Tibial artery (tissue), 4 donors: Measurements from ENCODE around the gene FAM53B.
A peak's percentile ranks its signal among the peaks of the same experiment; 100 is the strongest.

Experiments
- DNase-seq, 2 donors: peaks; one replicate each; pipeline ENCODE4 v3.0.0-alpha.2; 2019
- H3K27ac ChIP-seq, 2 donors: fragments of 200-600 bp; sonication (generic) in 1 of 2; 1 replicate in 1 of 2; 2 replicates in 1 of 2; pipeline ENCODE4 v1.5.1; 2018 to 2019; ENCODE audit warnings: mild to moderate bottlenecking in 1 of 2
- H3K27me3 ChIP-seq, 2 donors: fragments of 200-600 bp; sonication (generic) in 1 of 2; one replicate each; pipeline versions ENCODE4 v1.5.1 to v1.6.0; 2016 to 2019
- H3K36me3 ChIP-seq, 3 donors: fragments of 200-600 bp; sonication (generic) in 2 of 3; one replicate each; pipeline ENCODE4 v1.5.1; 2016 to 2019; ENCODE audit warnings: mild to moderate bottlenecking in 2 of 3
- H3K4me1 ChIP-seq, 4 donors: fragments of 200-600 bp; sonication (generic) in 2 of 4; 1 replicate in 3 of 4; 2 replicates in 1 of 4; pipeline ENCODE4 v1.5.1; 2016 to 2019
- H3K4me3 ChIP-seq, 2 donors: fragments of 200-600 bp; sonication (generic) in 1 of 2; 1 replicate in 1 of 2; 2 replicates in 1 of 2; pipeline ENCODE4 v1.5.1; 2018 to 2019; ENCODE audit warnings: mild to moderate bottlenecking in 2 of 2
- H3K9me3 ChIP-seq, 3 donors: fragments of 200-600 bp; sonication (generic) in 1 of 3; one replicate each; pipeline ENCODE4 v1.5.1; 2016 to 2019
- intact Hi-C: fragments of 100-400 bp; cut with DNase I; formaldehyde crosslinking; loops from one replicate; pipeline ENCODE4 v1.15.0; 2023; ENCODE audit warnings: low total_unique reads
- TF ChIP-seq, protein P1 (sequence below), 2 experiments: fragments of 200-600 bp in 1 of 2; fragments of 450-650 bp in 1 of 2; IDR thresholded peaks; one replicate each; pipeline ENCODE4 v1.5.1; 2017 to 2019; ENCODE audit warnings: antibody characterized with exemption in 2 of 2, mild to moderate bottlenecking in 1 of 2, moderate library complexity in 1 of 2

The FAM53B gene

DNA sequence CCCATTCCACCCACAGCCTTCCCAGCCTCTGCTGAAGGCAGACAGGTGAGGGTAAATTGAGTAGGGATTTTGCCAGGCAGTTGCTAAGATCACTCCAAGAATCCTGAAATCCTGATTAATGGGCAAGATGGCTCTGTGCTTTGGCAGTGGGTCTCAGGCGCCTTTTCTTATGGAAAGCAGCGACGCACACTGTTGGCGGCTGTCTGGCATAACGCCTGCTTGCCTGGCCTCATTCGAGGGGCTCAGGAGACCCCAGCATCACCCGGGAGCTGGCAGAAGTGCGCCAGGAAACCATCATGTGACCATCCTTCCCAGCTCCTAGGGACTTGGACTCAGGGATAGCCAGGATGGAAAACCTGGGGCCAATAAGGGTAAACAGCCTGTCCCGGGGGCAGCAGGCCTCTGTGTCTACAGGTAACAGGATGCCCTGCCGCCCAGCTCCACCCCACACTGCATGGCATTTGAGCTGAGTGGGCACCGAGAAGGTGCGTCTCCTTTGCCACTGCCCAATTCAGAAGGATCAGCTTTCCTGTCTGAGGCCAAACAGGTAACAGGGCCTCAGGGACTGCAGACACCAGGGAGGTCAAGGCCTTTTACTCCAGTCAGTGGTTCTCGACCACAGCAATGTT, 98.6 kb downstream of the FAM53B start:
- Histone ChIP-seq H3K27me3 (no peaks in the 10 kb centered on the region), H3K4me1 (peaks cover 0 to 56% (median 41%) of the 10 kb centered on the region in 4 donors), H3K27ac (peak overlapping the region in 1 of 2 donors; percentile 8), H3K4me3 (no peak overlapping the region), H3K9me3 (no peaks in the 10 kb centered on the region), H3K36me3 (no peaks in the 10 kb centered on the region)
- TF ChIP-seq, protein P1, sequence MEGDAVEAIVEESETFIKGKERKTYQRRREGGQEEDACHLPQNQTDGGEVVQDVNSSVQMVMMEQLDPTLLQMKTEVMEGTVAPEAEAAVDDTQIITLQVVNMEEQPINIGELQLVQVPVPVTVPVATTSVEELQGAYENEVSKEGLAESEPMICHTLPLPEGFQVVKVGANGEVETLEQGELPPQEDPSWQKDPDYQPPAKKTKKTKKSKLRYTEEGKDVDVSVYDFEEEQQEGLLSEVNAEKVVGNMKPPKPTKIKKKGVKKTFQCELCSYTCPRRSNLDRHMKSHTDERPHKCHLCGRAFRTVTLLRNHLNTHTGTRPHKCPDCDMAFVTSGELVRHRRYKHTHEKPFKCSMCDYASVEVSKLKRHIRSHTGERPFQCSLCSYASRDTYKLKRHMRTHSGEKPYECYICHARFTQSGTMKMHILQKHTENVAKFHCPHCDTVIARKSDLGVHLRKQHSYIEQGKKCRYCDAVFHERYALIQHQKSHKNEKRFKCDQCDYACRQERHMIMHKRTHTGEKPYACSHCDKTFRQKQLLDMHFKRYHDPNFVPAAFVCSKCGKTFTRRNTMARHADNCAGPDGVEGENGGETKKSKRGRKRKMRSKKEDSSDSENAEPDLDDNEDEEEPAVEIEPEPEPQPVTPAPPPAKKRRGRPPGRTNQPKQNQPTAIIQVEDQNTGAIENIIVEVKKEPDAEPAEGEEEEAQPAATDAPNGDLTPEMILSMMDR (IDR thresholded peaks at IDR 0.05): no peak
- intact Hi-C loops: no loop called here
- DNase-seq: no peak

DNA sequence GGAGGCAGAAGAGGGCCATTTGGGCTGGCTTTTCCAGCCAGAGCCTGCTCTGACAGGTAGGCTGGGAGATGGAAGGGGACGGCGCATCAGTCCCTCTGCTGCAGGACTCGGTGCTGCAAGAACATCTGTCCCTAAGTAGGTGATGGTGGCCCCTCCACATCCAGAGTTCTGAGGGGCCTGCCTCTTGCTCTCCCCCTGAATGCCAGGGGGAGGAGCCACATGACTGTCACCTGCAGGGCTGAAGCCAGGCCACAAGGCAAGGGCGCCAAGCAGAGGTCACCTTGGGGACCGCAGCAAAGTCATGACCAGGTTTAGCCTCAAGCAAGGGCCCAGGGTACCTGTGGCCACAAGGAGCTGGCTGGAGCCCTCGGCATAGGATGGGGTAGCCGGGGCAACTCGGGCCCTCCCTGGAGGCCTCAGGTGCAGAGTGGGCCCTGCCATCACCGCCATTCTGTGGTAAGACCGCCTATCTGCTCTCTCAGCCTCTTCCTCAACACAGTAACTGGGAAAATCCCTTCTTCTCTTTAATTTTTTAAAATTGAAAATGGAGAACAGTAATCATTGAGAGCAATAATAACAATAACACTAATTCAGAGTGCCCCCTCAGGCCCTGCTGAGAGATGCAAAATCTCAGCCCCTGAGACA, 99.3 kb downstream of the FAM53B start:
- no peak for DNase-seq
- intact Hi-C loops: no loop called here
- TF ChIP-seq, protein P1 (IDR thresholded peaks at IDR 0.05): no peak
- H3K27ac ChIP-seq: no peak overlapping the region
- no peaks in the 10 kb centered on the region for H3K36me3 ChIP-seq
- peaks cover 0 to 56% (median 44%) of the 10 kb centered on the region in 4 donors for H3K4me1 ChIP-seq
- no peaks in the 10 kb centered on the region for H3K9me3 ChIP-seq
- H3K27me3 ChIP-seq: no peaks in the 10 kb centered on the region
- no peak overlapping the region for H3K4me3 ChIP-seq

DNA sequence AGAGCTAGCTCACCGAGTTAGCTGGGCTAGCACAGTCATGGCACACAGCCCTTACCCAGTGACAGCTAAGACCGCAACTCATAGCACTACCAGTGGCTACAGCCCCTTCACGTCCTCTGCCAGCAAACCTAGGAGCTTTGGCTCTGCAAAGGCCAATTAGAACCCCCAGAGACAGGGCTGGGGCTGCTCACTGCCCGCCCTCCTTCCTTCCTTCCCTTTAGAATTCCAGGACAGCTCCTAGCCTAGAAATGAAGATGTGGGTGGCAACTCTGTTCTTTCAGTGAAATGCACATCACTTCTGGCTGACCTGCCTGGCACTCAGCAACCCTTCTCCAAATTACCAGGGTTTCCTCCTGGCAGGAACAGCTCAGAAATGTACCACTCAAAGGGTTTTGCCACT, 99.9 kb downstream of the FAM53B start:
- no peaks in the 10 kb centered on the region for H3K27me3 ChIP-seq
- H3K27ac ChIP-seq: no peak overlapping the region
- DNase-seq: no peak
- no peaks in the 10 kb centered on the region for H3K9me3 ChIP-seq
- no peaks in the 10 kb centered on the region for H3K36me3 ChIP-seq
- H3K4me3 ChIP-seq: no peak overlapping the region
- peaks cover 0 to 52% (median 42%) of the 10 kb centered on the region in 4 donors for H3K4me1 ChIP-seq
- TF ChIP-seq, protein P1 (IDR thresholded peaks at IDR 0.05): no peak
- intact Hi-C loops: no loop called here

DNA sequence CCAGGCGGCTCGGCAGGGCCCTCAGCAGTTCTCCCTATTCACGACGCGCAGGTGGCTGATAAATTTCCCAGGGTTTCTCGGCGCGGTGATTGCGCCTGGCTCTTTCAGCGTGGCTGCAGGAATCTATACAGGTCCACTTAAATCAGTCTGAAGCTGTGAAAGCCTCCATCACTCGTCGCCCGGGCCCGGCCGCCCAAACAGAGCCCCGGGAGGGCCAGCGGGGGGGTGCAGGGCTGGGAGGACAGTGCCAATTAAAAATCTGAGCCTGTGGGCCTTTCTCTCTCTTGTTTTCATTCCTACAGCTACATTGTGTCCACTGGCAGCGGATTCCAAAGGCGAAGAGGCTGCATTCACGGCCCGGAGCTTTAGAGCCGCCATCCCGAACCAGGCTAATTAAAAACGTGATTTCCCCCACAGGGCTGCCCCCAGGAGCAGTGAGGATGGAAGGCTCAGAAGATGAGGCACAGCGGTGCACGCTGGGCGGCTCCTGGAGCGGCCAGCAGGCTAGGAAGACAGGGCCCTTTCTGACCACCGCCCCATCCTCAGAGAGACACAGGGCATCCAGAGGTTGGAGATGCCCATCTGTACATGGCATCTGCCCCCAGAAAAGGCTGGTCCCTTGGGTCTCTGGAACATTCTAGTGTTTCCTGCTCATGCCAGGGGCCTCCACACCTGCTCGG, 100.7 kb downstream of the FAM53B start:
- intact Hi-C loops: no loop called here
- no peak overlapping the region for H3K27ac ChIP-seq
- H3K4me3 ChIP-seq: no peak overlapping the region

DNA sequence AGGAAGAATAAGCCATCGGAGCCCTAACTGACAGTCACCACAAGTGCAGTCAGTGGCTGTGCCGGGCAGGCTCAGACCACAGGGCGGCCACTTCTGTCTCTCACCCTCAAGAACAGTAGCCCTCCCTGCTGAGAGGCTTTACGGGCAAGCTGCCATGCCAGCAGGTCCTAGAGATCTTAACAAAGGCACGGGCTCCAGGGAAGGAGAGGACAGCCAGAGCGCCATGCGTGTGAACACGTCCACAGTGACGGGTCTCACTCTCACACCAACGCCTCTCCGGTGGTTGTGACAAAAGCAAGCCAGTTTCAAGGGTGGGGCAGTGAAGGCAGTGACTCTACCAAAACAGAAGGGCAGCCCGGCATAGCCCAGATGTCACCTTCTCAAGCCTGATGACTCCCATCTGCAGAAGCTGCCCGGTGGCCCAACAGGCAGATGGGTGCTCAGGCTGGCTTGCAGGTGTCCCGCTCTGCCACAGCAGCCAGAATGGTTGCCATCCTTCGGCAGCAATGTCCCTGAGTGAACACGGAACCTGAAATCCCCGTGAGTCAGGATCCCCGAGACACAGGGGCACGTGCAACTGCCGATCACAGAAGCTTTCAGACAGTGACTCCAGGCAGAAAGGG, 102.0 kb downstream of the FAM53B start:
- intact Hi-C loops: no loop called here
- DNase-seq: no peak
- TF ChIP-seq, protein P1 (IDR thresholded peaks at IDR 0.05): no peak
- Histone ChIP-seq H3K4me3 (no peak overlapping the region), H3K27me3 (no peaks in the 10 kb centered on the region), H3K9me3 (no peaks in the 10 kb centered on the region), H3K27ac (no peak overlapping the region), H3K4me1 (peaks cover 0 to 32% (median 23%) of the 10 kb centered on the region in 4 donors), H3K36me3 (no peaks in the 10 kb centered on the region)

More for the DNA sequence above, 100.7 kb downstream of the FAM53B start:
- Histone ChIP-seq H3K9me3 (no peaks in the 10 kb centered on the region), H3K4me1 (peaks cover 0 to 44% (median 34%) of the 10 kb centered on the region in 4 donors), H3K36me3 (no peaks in the 10 kb centered on the region), H3K27me3 (no peaks in the 10 kb centered on the region)
- TF ChIP-seq, protein P1 (IDR thresholded peaks at IDR 0.05): no peak
- DNase-seq: no peak
